Measurements from ENCODE around the gene FGA.

The FGA gene

DNA sequence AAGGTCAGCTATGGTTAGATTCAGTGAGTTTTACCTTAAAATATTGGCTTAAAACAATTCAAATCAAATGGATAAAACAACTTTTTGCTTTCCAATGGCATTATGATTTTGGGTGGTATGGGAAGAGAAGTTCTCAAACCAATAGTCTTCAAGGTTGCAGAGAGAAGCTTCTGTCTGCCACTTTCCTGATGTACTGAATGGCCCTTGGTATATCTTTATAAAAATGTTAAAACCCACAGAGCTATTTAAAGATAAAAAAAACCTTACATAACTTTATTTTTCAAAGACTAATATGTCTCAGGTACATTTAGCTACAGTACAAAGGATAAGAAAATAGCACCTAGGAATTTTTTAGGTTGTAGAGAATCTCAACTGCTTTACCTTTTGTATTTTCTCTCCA, 6.9 kb downstream of the FGA start:
- in situ Hi-C loops (cut with HindIII; ENCODE audit: low sequenced_read_pairs) = no loop called here
- DNase-seq (ENCODE audit: low read depth) = no peak
- no peak overlapping the region for H3K4me3 ChIP-seq (ENCODE audit: low read depth, low read length)
- TF ChIP-seq, protein P1, sequence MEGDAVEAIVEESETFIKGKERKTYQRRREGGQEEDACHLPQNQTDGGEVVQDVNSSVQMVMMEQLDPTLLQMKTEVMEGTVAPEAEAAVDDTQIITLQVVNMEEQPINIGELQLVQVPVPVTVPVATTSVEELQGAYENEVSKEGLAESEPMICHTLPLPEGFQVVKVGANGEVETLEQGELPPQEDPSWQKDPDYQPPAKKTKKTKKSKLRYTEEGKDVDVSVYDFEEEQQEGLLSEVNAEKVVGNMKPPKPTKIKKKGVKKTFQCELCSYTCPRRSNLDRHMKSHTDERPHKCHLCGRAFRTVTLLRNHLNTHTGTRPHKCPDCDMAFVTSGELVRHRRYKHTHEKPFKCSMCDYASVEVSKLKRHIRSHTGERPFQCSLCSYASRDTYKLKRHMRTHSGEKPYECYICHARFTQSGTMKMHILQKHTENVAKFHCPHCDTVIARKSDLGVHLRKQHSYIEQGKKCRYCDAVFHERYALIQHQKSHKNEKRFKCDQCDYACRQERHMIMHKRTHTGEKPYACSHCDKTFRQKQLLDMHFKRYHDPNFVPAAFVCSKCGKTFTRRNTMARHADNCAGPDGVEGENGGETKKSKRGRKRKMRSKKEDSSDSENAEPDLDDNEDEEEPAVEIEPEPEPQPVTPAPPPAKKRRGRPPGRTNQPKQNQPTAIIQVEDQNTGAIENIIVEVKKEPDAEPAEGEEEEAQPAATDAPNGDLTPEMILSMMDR (IDR thresholded peaks at IDR 0.05; ENCODE audit: low read depth, low read length, missing control alignments) = no peak

DNA sequence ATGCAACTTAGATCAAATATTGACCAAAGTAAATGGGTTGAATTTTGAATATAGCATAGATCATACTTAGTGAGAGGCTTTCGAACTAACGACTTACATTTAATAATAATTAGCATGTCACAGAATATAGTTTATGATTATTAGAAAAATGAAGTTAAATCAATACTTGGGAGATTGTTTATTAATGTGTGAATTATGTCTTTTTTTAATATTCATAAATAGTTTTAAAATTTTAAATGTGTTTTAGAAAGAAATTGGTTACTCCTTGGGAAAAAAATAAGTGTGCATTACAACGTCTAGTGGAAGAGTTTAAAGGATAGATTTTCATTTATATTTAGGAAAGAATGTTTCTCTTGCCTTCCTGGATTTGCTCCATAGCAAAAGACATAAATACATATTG, 7.3 kb downstream of the FGA start:
- no peak overlapping the region for H3K4me3 ChIP-seq (ENCODE audit: low read depth, low read length)
- no peak for DNase-seq (ENCODE audit: low read depth)
- in situ Hi-C loops (cut with HindIII; ENCODE audit: low sequenced_read_pairs) = no loop called here
- TF ChIP-seq, protein P1 (IDR thresholded peaks at IDR 0.05; ENCODE audit: low read depth, low read length, missing control alignments) = no peak

DNA sequence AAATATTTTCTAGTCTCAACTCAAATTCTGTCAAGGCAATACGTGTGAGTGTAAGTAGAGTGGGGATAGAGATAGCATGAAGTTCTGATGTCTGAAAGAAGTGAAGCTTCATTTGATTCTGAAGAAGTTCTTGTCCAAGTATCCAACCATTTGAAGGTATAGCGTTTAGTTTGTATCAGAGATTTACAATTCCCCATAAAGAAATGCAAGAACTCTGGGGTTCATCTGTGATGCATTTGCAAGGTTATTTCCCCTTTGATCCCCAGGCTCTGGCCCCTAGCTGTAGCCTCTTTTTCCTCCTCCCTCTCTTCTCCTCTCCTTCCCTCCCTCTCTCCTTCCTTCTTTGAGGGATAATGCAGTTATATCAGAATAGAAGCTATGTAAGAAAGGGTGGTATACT, 7.8 kb downstream of the FGA start:
- H3K4me3 ChIP-seq (ENCODE audit: low read depth, low read length) = no peak overlapping the region
- DNase-seq (ENCODE audit: low read depth) = no peak
- in situ Hi-C loops (cut with HindIII; ENCODE audit: low sequenced_read_pairs) = no loop called here
- TF ChIP-seq, protein P1 (IDR thresholded peaks at IDR 0.05; ENCODE audit: low read depth, low read length, missing control alignments) = no peak

DNA sequence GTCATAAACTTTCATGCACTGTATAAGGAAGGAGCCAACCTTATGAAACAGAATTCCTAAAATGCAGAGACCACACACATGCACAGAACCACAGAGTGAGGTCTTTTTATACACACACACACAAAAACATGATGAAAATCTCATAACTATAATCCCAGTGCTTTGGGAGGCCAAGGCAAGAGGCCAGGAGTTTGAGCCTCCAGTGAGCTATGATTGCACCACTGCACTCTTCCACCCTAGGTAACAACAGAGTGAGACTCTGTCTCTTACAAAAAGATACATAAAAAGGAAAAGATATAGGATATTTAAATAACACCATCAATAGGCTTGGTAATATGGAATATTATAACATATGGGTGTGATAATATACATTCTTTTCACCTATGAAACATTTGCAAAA, 10.6 kb downstream of the FGA start:
- in situ Hi-C loops (cut with HindIII; ENCODE audit: low sequenced_read_pairs) = no loop called here
- H3K4me3 ChIP-seq (ENCODE audit: low read depth, low read length) = no peak overlapping the region
- no peak for DNase-seq (ENCODE audit: low read depth)
- TF ChIP-seq, protein P1 (IDR thresholded peaks at IDR 0.05; ENCODE audit: low read depth, low read length, missing control alignments) = no peak

DNA sequence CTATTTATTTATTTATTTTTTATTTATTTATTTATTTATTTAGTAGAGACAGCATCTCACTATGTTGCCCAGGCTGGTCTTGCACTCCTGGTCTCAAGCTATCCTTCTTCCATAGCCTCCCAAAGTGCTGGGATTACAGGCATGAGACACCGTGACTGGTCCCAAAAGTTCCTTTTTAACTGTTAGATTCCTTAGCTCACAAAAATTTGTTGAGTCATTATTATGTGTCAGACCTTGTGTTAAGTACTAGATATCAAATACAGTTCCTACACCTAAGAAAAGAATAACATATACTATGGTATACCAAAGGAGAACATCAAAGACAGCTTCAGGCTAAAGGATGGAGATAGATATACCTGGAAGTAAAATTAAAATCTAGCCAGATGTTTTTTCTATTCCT, 11.6 kb downstream of the FGA start:
- in situ Hi-C loops (cut with HindIII; ENCODE audit: low sequenced_read_pairs) = no loop called here
- no peak for DNase-seq (ENCODE audit: low read depth)
- H3K4me3 ChIP-seq (ENCODE audit: low read depth, low read length) = no peak overlapping the region
- TF ChIP-seq, protein P1 (IDR thresholded peaks at IDR 0.05; ENCODE audit: low read depth, low read length, missing control alignments) = no peak

DNA sequence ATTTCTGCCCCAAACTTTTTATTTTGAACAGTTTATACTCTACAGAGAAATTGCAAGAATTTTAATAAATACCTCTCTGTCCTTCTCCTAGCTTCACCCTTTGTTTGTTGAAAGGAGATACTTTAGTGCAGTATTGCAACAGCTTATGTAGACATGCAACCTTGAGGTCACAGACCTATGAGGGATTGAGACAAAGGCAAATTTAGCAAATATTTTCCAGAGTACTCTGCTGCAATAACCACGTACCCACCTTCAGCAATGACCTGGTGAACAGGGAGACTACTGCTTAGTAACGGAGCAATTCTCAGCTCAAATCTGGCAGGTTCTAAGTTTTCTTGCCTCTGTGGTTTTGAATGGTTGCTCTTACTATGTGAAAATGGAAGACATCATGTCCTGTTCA, 13.2 kb downstream of the FGA start:
- TF ChIP-seq, protein P1 (IDR thresholded peaks at IDR 0.05; ENCODE audit: low read depth, low read length, missing control alignments) = no peak
- no peak overlapping the region for H3K4me3 ChIP-seq (ENCODE audit: low read depth, low read length)
- no peak for DNase-seq (ENCODE audit: low read depth)
- in situ Hi-C loops (cut with HindIII; ENCODE audit: low sequenced_read_pairs) = no loop called here

DNA sequence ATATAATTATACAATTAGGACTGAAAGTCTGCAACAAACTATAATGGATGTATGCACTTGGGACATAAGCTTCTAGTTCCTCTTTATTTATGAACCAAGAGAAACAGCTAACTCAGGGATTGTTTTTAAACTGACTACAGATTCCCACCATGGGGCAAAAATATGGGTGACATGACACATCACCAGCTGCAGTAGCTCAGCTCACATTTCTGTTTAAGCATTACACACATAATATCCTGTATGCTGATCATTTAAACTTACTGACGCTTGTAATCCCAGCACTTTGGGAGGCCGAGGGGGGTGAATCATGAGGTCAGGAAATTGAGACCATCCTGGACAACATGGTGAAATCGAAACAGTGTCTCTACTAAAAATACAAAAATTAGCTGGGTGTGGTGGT, 16.2 kb downstream of the FGA start:
- no peak for DNase-seq (ENCODE audit: low read depth)
- H3K4me3 ChIP-seq (ENCODE audit: low read depth, low read length) = no peak overlapping the region
- in situ Hi-C loops (cut with HindIII; ENCODE audit: low sequenced_read_pairs) = no loop called here
- TF ChIP-seq, protein P1 (IDR thresholded peaks at IDR 0.05; ENCODE audit: low read depth, low read length, missing control alignments) = no peak
